ENCODE data around the gene SPRY1. TPM values are rescaled to one million over a fixed set of nuclear protein-coding genes. Genes with fewer than 3 reads are reported as not detected.

The SPRY1 gene
- total and polyA plus RNA-seq, 9 of the 15 experiments (the other 6 are each of a cell fraction or from before 2014, with no cell fraction given) = 0.18 to 1.9 (median 0.45) TPM; not detected in 1

GRCh38 chr4:123352240-123352945, 44.2 kb upstream of the SPRY1 start:
- DNase-seq (ENCODE audit: extremely low read depth in 1 of 4, low spot score in 3 of 4) (no peak), FAIRE-seq (no peak), ATAC-seq (no peak)
- in situ Hi-C loops (cut with MboI) (loop anchor here (25.0 kb wide), 1 partner anchor 910 kb away; no protein-coding TSS in a partner anchor), intact Hi-C loops (cut with micrococcal nuclease) (loop anchor here (5.0 kb wide), 1 partner anchor 760 kb away; no protein-coding TSS in a partner anchor)
- no peak overlapping the region for H3K27ac ChIP-seq (ENCODE audit: extremely low read depth, low read depth, low read length)
- CTCF ChIA-PET (ENCODE audit: low intra/inter-chr PET ratio) = no interaction called here
- H4K20me1 ChIP-seq (replicated peaks; ENCODE audit: control insufficient read depth, insufficient read depth, low read length) = no peaks in the 10 kb centered on the region
- no peaks in the 10 kb centered on the region for H3K27me3 ChIP-seq (ENCODE audit: control insufficient read depth in 2 of 2, insufficient read depth in 2 of 2, low read length in 2 of 2)
- POLR2A ChIA-PET = interaction anchor here (0.6 kb wide), 1 partner anchor 80 kb away, joined by 3 read pairs; no protein-coding TSS in a partner anchor
- no peak overlapping the region for H3K4me3 ChIP-seq
- H3K79me2 ChIP-seq (ENCODE audit: control insufficient read depth, insufficient read depth, low read length) = no peaks in the 10 kb centered on the region
- no peak overlapping the region; the same call in 1 of the 2 replicates for H2AFZ ChIP-seq (ENCODE audit: low read depth, low read length)
- 84% methylated on average over 6 of the region's 6 CpGs for WGBS (ENCODE audit: insufficient coverage, low coverage, missing lambda C conversion rate)
- no peaks in the 10 kb centered on the region for H3K9me3 ChIP-seq (replicated peaks; ENCODE audit: control insufficient read depth, insufficient read depth, low read depth, low read length)
- no peak overlapping the region for H3K4me2 ChIP-seq (ENCODE audit: insufficient read depth, low read length)
- no peaks in the 10 kb centered on the region for H3K36me3 ChIP-seq (ENCODE audit: control insufficient read depth, insufficient read depth, low read length)
- H3K9ac ChIP-seq (ENCODE audit: insufficient read depth in 1 of 2, low read depth in 2 of 2, low read length in 2 of 2) = no peak overlapping the region
- no peak for TF ChIP-seq MXD1 (CRISPR knock-in tag; IDR thresholded peaks at IDR 0.05; ENCODE audit: borderline replicate concordance, poor library complexity, severe bottlenecking)
- no peak for TF ChIP-seq SIN3B (IDR thresholded peaks at IDR 0.05; ENCODE audit: low read depth)
- no peak for TF ChIP-seq ZNF592 (IDR thresholded peaks at IDR 0.05)
- no peak for TF ChIP-seq TBL1XR1 (IDR thresholded peaks at IDR 0.05; ENCODE audit: low read length in 2 of 2)
- TF ChIP-seq YBX1 (IDR thresholded peaks at IDR 0.05) = no peak
- no peak for TF ChIP-seq AFF4 (CRISPR knock-in tag; IDR thresholded peaks at IDR 0.05)
- H3K9me1 ChIP-seq (ENCODE audit: control insufficient read depth, insufficient read depth, low read length) = no peaks in the 10 kb centered on the region
- H3K4me1 ChIP-seq (replicated peaks in 1 of 2; ENCODE audit: control insufficient read depth in 2 of 2, insufficient read depth in 2 of 2, low read length in 2 of 2) = peaks cover 16 to 24% of the 10 kb centered on the region in 2 experiments
- BruUV-seq (replicated peaks) = no TSS peak

Measured in K562 (cell line).